Ovary (tissue), 9 donors: ENCODE measurements around the gene SWT1. TPM values are rescaled to one million over a fixed set of nuclear protein-coding genes. Genes with fewer than 3 reads are reported as not detected.

Source experiments
- DNase-seq, 5 donors: peaks; one replicate each; pipeline ENCODE4 v3.0.0-alpha.2; 2019 to 2020
- H3K27ac ChIP-seq, 2 donors: fragments of 200-600 bp; one replicate each; pipeline versions ENCODE4 v1.5.1 to v1.8.0; 2019 to 2022
- H3K27me3 ChIP-seq: fragments of 200-600 bp; one replicate; pipeline ENCODE4 v1.8.0; 2022
- H3K36me3 ChIP-seq: fragments of 200-600 bp; sonication (generic); one replicate; pipeline ENCODE4 v1.5.1; 2019
- H3K4me1 ChIP-seq: one replicate; pipeline ENCODE4 v1.8.1; 2013; ENCODE audit warnings: mild to moderate bottlenecking, moderate library complexity; ENCODE audit not compliant: insufficient read depth
- H3K4me3 ChIP-seq: fragments of 200-600 bp; sonication (generic); one replicate; pipeline ENCODE4 v1.5.1; 2017
- H3K9me3 ChIP-seq, 2 donors: fragments of 200-600 bp in 1 of 2; sonication (generic) in 1 of 2; one replicate each; pipeline versions ENCODE4 v1.5.1 to v1.8.1; 2013 to 2019; ENCODE audit warnings: mild to moderate bottlenecking in 1 of 2, moderate library complexity in 1 of 2
- EP300 ChIP-seq: sonication (generic); formaldehyde crosslinking; IDR thresholded peaks from one replicate; pipeline ENCODE4 v1.6.1; 2017; ENCODE audit warnings: antibody characterized with exemption
- POLR2A ChIP-seq: fragments of 450-650 bp; IDR thresholded peaks from one replicate; pipeline ENCODE4 v1.6.1; 2017; ENCODE audit warnings: antibody characterized with exemption, mild to moderate bottlenecking, moderate library complexity
- WGBS, 3 donors: extraction: QIAGEN DNeasy Blood & Tissue Kit in 1 of 3; methylation state at CpG; one replicate each; pipeline versions ENCODE4 v1.1.5 to v1.1.7; 2013 to 2017; 5-methylcytosine and 5-hydroxymethylcytosine counted together
- intact Hi-C, 4 donors: fragments of 100-400 bp; cut with DNase I; formaldehyde crosslinking; loops; one replicate each; pipeline versions ENCODE4 v1.11.0 to v1.15.1; 2022 to 2023
- polyA plus RNA-seq, 2 donors: library from polyadenylated mRNA; stranded (reverse); fragments of 200-250 nt in 1 of 2; fragments of 350-450 nt in 1 of 2; fragmentation: Illumina TruSeq in 1 of 2; extraction: RNeasy Lipid Tissue Mini Kit (QIAGEN cat#74804) in 1 of 2; gene quantifications; one replicate each; pipeline ENCODE4 v1.2.3, GENCODE V29; 2013 to 2014
- total RNA-seq, 7 donors: library from RNA; depleted of rRNA in 2 of 7; stranded (reverse); fragments of >200 nt in 2 of 7; fragmentation: NEBNext Ultra II Directional in 3 of 7; extraction: Animal tissue kit (Norgen Biotek cat#: 25700) in 3 of 7; gene quantifications; one replicate each; pipeline versions ENCODE4 v1.1.0 to v1.2.4, GENCODE V29; 2016 to 2023
- TF ChIP-seq, protein P1 (sequence below), 3 donors: fragments of 450-650 bp in 2 of 3; fragments of 200-600 bp in 1 of 3; IDR thresholded peaks; one replicate each; pipeline versions ENCODE4 v1.5.1 to v1.8.0; 2016 to 2022; ENCODE audit warnings: antibody characterized with exemption in 3 of 3, mild to moderate bottlenecking in 1 of 3
- donor health status: DM: no; HTN: no; CAD: no; lungs with moderate emphysema.
- donor health status: DM: no; HTN: no; CAD: no.
- donor health status: Bipolar disorder and iron deficiency.
- donor health status: DM: yes; HTN: yes; CAD: no.
- donor health status: DM: no; HTN: no; CAD: no.
- donor health status: DM: yes; HTN: yes; CAD: no.

The SWT1 gene
- total and polyA plus RNA-seq, 9 donors: 3.3 to 16.6 (median 9.2) TPM

DNA sequence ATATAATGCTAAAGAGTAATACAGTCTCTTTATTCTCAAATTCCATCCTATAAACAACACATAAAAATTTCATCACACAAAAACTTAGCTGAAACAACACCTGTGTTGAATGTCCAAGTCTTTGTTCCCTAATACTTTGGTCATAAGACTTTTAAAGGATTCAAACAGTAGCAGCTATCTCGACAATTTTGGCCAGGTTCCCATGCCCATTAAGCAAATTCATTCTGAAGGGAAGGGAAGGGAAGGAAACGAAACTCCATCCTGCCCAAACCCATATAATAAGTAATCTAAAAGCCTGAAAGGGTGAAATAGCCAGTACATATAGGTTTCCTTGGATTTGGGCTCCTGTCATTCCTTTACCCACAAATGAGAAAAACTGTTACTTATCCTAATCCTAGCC, 152.6 kb downstream of the SWT1 start:
- Histone ChIP-seq H3K4me3 (no peak overlapping the region), H3K4me1 (peaks cover 6% of the 10 kb centered on the region), H3K9me3 (no peaks in the 10 kb centered on the region), H3K27ac (no peak overlapping the region), H3K27me3 (no peaks in the 10 kb centered on the region), H3K36me3 (no peaks in the 10 kb centered on the region)
- intact Hi-C loops: no loop called here
- no peak for DNase-seq
- TF ChIP-seq, protein P1, sequence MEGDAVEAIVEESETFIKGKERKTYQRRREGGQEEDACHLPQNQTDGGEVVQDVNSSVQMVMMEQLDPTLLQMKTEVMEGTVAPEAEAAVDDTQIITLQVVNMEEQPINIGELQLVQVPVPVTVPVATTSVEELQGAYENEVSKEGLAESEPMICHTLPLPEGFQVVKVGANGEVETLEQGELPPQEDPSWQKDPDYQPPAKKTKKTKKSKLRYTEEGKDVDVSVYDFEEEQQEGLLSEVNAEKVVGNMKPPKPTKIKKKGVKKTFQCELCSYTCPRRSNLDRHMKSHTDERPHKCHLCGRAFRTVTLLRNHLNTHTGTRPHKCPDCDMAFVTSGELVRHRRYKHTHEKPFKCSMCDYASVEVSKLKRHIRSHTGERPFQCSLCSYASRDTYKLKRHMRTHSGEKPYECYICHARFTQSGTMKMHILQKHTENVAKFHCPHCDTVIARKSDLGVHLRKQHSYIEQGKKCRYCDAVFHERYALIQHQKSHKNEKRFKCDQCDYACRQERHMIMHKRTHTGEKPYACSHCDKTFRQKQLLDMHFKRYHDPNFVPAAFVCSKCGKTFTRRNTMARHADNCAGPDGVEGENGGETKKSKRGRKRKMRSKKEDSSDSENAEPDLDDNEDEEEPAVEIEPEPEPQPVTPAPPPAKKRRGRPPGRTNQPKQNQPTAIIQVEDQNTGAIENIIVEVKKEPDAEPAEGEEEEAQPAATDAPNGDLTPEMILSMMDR (IDR thresholded peaks at IDR 0.05): no peak
- TF ChIP-seq EP300 (no peak), POLR2A (no peak)
- 28 to 34% (median 32%) methylated on average over 2 of the region's 2 CpGs for WGBS, 3 donors

DNA sequence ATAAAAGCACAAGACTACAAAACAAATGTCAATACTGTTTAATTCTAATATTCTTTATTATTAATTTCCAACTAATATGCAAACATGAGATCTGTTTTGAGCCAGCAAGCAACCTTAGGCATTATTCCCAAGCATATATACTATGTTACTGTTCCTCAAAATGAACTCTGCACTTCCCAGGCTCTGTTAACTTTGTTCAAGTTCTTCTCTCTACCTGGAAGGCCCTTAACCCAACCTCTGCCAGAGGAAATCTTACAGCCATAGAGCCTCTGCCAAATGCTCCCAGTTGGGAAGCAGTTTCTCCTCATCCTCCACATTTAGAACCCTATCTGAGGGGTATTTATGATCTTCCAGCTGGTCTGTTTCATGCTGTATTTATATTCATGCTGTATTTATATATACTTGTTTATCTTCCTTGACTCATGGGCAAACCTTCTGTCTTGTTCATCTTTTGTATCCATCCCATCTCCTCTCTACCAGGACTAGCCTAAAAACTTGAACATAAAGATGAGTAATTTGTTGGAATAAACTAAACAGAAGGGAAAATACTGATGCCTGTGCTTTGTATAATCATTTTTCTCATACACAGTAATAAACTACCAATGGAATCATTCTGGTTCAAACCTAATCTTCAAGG, 154.7 kb downstream of the SWT1 start:
- Histone ChIP-seq H3K27me3 (no peaks in the 10 kb centered on the region), H3K27ac (no peak overlapping the region), H3K36me3 (no peaks in the 10 kb centered on the region), H3K9me3 (no peaks in the 10 kb centered on the region), H3K4me3 (no peak overlapping the region), H3K4me1 (peaks cover 6% of the 10 kb centered on the region)
- intact Hi-C loops: loop anchor here in 1 of 4 donors (10.0 kb wide), 1 partner anchor 557 kb away; the partner anchor contains the start of gene EDEM3
- TF ChIP-seq, protein P1 (IDR thresholded peaks at IDR 0.05): no peak
- TF ChIP-seq EP300: no peak
- no peak for DNase-seq

- Histone ChIP-seq H3K27ac (no peak overlapping the region), H3K4me3 (no peak overlapping the region), H3K36me3 (no peaks in the 10 kb centered on the region), H3K9me3 (no peaks in the 10 kb centered on the region), H3K4me1 (peaks cover 6% of the 10 kb centered on the region), H3K27me3 (no peaks in the 10 kb centered on the region)
- WGBS, 3 donors: 68 to 82% (median 73%) methylated on average over 4 of the region's 4 CpGs
- no peak for DNase-seq
- TF ChIP-seq POLR2A: no peak
- TF ChIP-seq, protein P1 (IDR thresholded peaks at IDR 0.05): no peak
- intact Hi-C loops: loop anchor here in 1 of 4 donors (10.0 kb wide), 1 partner anchor 558 kb away; the partner anchor contains the start of gene EDEM3
Observed at GRCh38 chr1:185312361-185313138, 155.6 kb downstream of the SWT1 start.

- no peak overlapping the region for H3K4me3 ChIP-seq
- no peak overlapping the region for H3K27ac ChIP-seq
- H3K27me3 ChIP-seq: no peaks in the 10 kb centered on the region
- DNase-seq: no peak
- peaks cover 6% of the 10 kb centered on the region for H3K4me1 ChIP-seq
- TF ChIP-seq, protein P1 (IDR thresholded peaks at IDR 0.05): no peak
- no peak for TF ChIP-seq POLR2A
- no peak for TF ChIP-seq EP300
- intact Hi-C loops: loop anchor here in 1 of 4 donors (10.0 kb wide), 1 partner anchor 560 kb away; the partner anchor contains the start of gene EDEM3
- WGBS, 3 donors: 16 to 54% (median 23%) methylated on average over 1 of the region's 1 CpG
- H3K9me3 ChIP-seq: no peaks in the 10 kb centered on the region
- no peaks in the 10 kb centered on the region for H3K36me3 ChIP-seq
Observed at GRCh38 chr1:185314411-185314810, 157.4 kb downstream of the SWT1 start.
